Right lobe of liver (tissue), 6 donors: ENCODE data around the gene ARPC2. TPM values are rescaled to one million over a fixed set of nuclear protein-coding genes. Genes with fewer than 3 reads are reported as not detected.
"Not testable (repeated sequence)": the region's sequence is repeated elsewhere in the genome, so short reads cannot be mapped to it uniquely, and the experiment has no call there.

Experiments
- ATAC-seq, 4 donors: fragments of 200-7000 bp; cut with Tn5 transposase; one replicate each; pipeline ENCODE4 v1.9.1; 2020; ENCODE audit warnings: mild to moderate bottlenecking in 4 of 4, moderate library complexity in 4 of 4
- DNase-seq, 3 donors: peaks; one replicate each; pipeline ENCODE4 v3.0.0-alpha.2; 2020
- H3K27ac ChIP-seq, 3 donors: fragments of 200-600 bp; one replicate each; pipeline ENCODE4 v1.8.0; 2022
- H3K27me3 ChIP-seq, 2 donors: fragments of 200-600 bp; one replicate each; pipeline ENCODE4 v1.8.0; 2022
- H3K36me3 ChIP-seq, 4 donors: fragments of 200-600 bp; sonication (generic) in 1 of 4; one replicate each; pipeline versions ENCODE4 v1.5.1 to v1.8.0; 2017 to 2022; ENCODE audit warnings: control low read depth in 1 of 4
- H3K4me1 ChIP-seq, 4 donors: fragments of 200-600 bp; sonication (generic) in 1 of 4; one replicate each; pipeline versions ENCODE4 v1.5.1 to v1.8.0; 2017 to 2022; ENCODE audit warnings: control low read depth in 1 of 4
- H3K4me3 ChIP-seq, 3 donors: fragments of 200-600 bp; one replicate each; pipeline ENCODE4 v1.8.0; 2022
- H3K9me3 ChIP-seq, 4 donors: fragments of 200-600 bp; sonication (generic) in 1 of 4; one replicate each; pipeline versions ENCODE4 v1.5.1 to v1.8.0; 2017 to 2022; ENCODE audit warnings: control low read depth in 1 of 4
- POLR2A ChIP-seq: fragments of 450-650 bp; IDR thresholded peaks from one replicate; pipeline ENCODE4 v1.6.1; 2017; ENCODE audit warnings: antibody characterized with exemption, mild to moderate bottlenecking
- WGBS: methylation state at CpG from one replicate; pipeline ENCODE4 v1.1.6; 2018; ENCODE audit warnings: low coverage, low lambda C conversion rate; ENCODE audit not compliant: insufficient coverage; ENCODE audit errors: missing lambda C conversion rate; 5-methylcytosine and 5-hydroxymethylcytosine counted together
- intact Hi-C, 2 donors: fragments of 100-400 bp; cut with DNase I; formaldehyde crosslinking; loops; one replicate each; pipeline versions ENCODE4 v1.11.2 to v1.14.1; 2022
- total RNA-seq, 6 experiments: library from RNA; depleted of rRNA in 2 of 6; stranded (reverse); fragments of >200 nt in 2 of 6; fragmentation: NEBNext Ultra II Directional in 3 of 6; extraction: Animal tissue kit (Norgen Biotek cat#: 25700) in 3 of 6; gene quantifications; one replicate each; pipeline versions ENCODE4 v1.1.0 to v1.2.4, GENCODE V29; 2016 to 2023
- TF ChIP-seq, protein P1 (sequence below), 4 donors: fragments of 200-600 bp in 3 of 4; fragments of 450-650 bp in 1 of 4; IDR thresholded peaks; one replicate each; pipeline versions ENCODE4 v1.5.1 to v1.8.0; 2016 to 2022; ENCODE audit warnings: antibody characterized with exemption in 4 of 4, mild to moderate bottlenecking in 2 of 4
- donor health status: DM: no; HTN: yes; CAD: no.
- donor health status: DM: no; HTN: no; CAD: no.
- donor health status: DM: no; HTN: no; CAD: no.
- donor health status: DM: no; HTN: yes; CAD: no.
- donor health status: DM: no; HTN: yes; CAD: no.

Gene ARPC2
- total RNA-seq, 6 experiments from 2014 or later, result 54.9 to 110 (median 78.1) TPM

- H3K4me3 ChIP-seq, result peak overlapping the region; percentile 66 to 96 (median 95)
- no peaks in the 10 kb centered on the region for H3K27me3 ChIP-seq
- intact Hi-C loops, result no loop called here
- ATAC-seq (no peak), DNase-seq (no peak)
- no peaks in the 10 kb centered on the region for H3K9me3 ChIP-seq
- peaks cover 0 to 32% (median 17%) of the 10 kb centered on the region in 4 donors for H3K4me1 ChIP-seq
- TF ChIP-seq POLR2A, result no peak
- peaks cover 10 to 41% (median 27%) of the 10 kb centered on the region in 4 donors for H3K36me3 ChIP-seq
- peak overlapping the region in 2 of 3 donors; percentile 45 to 52 for H3K27ac ChIP-seq
- 15% methylated on average over 4 of the region's 4 CpGs for WGBS
Measured at GRCh38 chr2:218271487-218271797, 54.5 kb downstream of the ARPC2 start.

GRCh38 chr2:218271865-218272530, 55.0 kb downstream of the ARPC2 start:
- intact Hi-C loops, result no loop called here
- DNase-seq, result no peak
- H3K36me3 ChIP-seq, result peaks cover 11 to 44% (median 32%) of the 10 kb centered on the region in 4 donors

DNA sequence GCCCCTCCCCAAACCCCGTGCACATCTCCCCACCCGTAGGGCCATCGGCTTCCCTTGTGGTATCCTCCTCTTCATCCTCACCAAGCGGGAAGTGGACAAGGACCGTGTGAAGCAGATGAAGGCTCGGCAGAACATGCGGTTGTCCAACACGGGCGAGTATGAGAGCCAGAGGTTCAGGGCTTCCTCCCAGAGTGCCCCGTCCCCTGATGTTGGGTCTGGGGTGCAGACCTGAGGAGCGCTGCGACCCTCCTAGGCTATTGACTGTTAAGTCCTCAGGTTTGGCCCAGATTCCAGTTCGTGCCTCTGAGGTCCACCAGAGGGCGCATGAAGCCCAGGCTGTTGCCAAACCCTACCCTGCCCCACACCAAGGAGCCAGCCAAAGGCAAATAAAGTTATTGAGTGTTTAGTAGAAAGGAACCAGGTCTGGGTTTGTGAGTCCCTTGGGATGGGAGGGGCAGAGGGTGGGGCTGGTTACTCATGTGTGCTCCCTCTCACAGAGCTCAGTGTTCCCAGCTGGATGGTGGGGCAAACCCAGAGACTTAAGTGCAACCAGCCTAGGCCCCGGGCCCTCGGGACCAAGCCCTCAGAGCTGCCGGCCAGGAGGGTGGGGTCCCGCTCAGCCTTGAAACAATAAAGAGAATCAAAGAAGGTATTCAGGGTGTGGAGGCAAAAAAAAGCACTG, 55.7 kb downstream of the ARPC2 start:
- no peaks in the 10 kb centered on the region for H3K9me3 ChIP-seq
- peak; percentile 79 to 87 (median 86) for DNase-seq
- H3K36me3 ChIP-seq, result peaks cover 11 to 46% (median 33%) of the 10 kb centered on the region in 4 donors
- H3K4me1 ChIP-seq, result peaks cover 0 to 32% (median 17%) of the 10 kb centered on the region in 4 donors
- peak overlapping the region in 2 of 3 donors; percentile 6 to 12 for H3K27ac ChIP-seq
- H3K27me3 ChIP-seq, result no peaks in the 10 kb centered on the region
- peak; percentile 52 to 66 (median 60) for ATAC-seq
- no peak overlapping the region for H3K4me3 ChIP-seq
- WGBS, result 7% methylated on average over 13 of the region's 18 CpGs
- intact Hi-C loops, result no loop called here
- TF ChIP-seq, protein P1, sequence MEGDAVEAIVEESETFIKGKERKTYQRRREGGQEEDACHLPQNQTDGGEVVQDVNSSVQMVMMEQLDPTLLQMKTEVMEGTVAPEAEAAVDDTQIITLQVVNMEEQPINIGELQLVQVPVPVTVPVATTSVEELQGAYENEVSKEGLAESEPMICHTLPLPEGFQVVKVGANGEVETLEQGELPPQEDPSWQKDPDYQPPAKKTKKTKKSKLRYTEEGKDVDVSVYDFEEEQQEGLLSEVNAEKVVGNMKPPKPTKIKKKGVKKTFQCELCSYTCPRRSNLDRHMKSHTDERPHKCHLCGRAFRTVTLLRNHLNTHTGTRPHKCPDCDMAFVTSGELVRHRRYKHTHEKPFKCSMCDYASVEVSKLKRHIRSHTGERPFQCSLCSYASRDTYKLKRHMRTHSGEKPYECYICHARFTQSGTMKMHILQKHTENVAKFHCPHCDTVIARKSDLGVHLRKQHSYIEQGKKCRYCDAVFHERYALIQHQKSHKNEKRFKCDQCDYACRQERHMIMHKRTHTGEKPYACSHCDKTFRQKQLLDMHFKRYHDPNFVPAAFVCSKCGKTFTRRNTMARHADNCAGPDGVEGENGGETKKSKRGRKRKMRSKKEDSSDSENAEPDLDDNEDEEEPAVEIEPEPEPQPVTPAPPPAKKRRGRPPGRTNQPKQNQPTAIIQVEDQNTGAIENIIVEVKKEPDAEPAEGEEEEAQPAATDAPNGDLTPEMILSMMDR (IDR thresholded peaks at IDR 0.05), result peak; percentile 79 to 87 (median 86)
- TF ChIP-seq POLR2A, result no peak

More at GRCh38 chr2:218271865-218272530, 55.0 kb downstream of the ARPC2 start:
- 27% methylated on average over 4 of the region's 5 CpGs for WGBS
- Histone ChIP-seq H3K27me3 (no peaks in the 10 kb centered on the region), H3K27ac (no peak overlapping the region), H3K4me3 (no peak overlapping the region), H3K9me3 (no peaks in the 10 kb centered on the region), H3K4me1 (peaks cover 0 to 32% (median 17%) of the 10 kb centered on the region in 4 donors)
- TF ChIP-seq, protein P1 (IDR thresholded peaks at IDR 0.05), result no peak
- TF ChIP-seq POLR2A, result no peak
- ATAC-seq, result no peak

GRCh38 chr2:218273214-218273907, 56.4 kb downstream of the ARPC2 start:
- Histone ChIP-seq H3K4me1 (peaks cover 0 to 28% (median 17%) of the 10 kb centered on the region in 4 donors), H3K27ac (peak overlapping the region in 2 of 3 donors; percentile 6 to 12), H3K36me3 (peaks cover 11 to 49% (median 33%) of the 10 kb centered on the region in 4 donors)
- H3K9me3 ChIP-seq, DNase-seq, intact Hi-C loops, H3K4me3 ChIP-seq, ATAC-seq, H3K27me3 ChIP-seq: not testable (repeated sequence)
- 78% methylated on average over 8 of the region's 8 CpGs for WGBS

DNA sequence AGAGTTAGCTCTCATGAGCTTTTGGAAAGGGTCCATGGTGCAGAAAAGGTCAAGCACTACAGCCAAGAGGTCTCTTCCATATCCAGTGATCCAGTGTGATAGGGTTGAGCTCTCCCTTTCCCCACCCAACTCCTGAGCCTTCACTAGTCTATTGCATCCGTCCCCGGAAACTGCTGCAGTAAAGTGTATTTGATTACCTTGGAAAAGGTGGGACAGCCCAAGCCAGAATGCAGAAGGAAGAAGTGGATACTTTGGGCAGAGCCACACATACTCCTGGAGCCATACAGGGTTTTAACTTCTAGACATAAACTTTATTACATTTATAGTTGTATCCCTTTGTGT, 56.9 kb downstream of the ARPC2 start:
- H3K4me1 ChIP-seq, result peaks cover 0 to 23% (median 15%) of the 10 kb centered on the region in 4 donors
- no peak overlapping the region for H3K4me3 ChIP-seq
- H3K27ac ChIP-seq, result no peak overlapping the region
- DNase-seq (no peak), ATAC-seq (no peak)
- H3K36me3 ChIP-seq, result peaks cover 11 to 52% (median 37%) of the 10 kb centered on the region in 4 donors
- H3K27me3 ChIP-seq, result no peaks in the 10 kb centered on the region
- no peaks in the 10 kb centered on the region for H3K9me3 ChIP-seq
- TF ChIP-seq, protein P1 (IDR thresholded peaks at IDR 0.05), result no peak
- WGBS, result 60% methylated on average over 1 of the region's 2 CpGs
- intact Hi-C loops, result no loop called here
